CD4-positive, alpha-beta T cell treated with Interleukin-1 beta for 1 hour (primary cell): ENCODE results near the gene PGLYRP3.

Source experiments
- DNase-seq, 2 donors: peaks; one replicate each; pipeline ENCODE4 v3.0.0-alpha.2; 2020 to 2022

The PGLYRP3 gene

GRCh38 chr1:153259387-153259786, 53.4 kb downstream of the PGLYRP3 start, which contains the start of gene LORICRIN:
Gene LORICRIN, plus strand, starts transcription at chr1:153259687. Its CDS starts 1,263 bp downstream, at chr1:153260950.
- DNase-seq = no peak

GRCh38 chr1:153253693-153254092, 59.1 kb downstream of the PGLYRP3 start:
- no peak for DNase-seq

- no peak for DNase-seq
These were observed 59.7 kb downstream of the PGLYRP3 start for GRCh38 chr1:153253076-153253475.

- no peak for DNase-seq
These were observed 60.8 kb downstream of the PGLYRP3 start for GRCh38 chr1:153251988-153252387.

GRCh38 chr1:153251562-153251961, 61.2 kb downstream of the PGLYRP3 start:
- no peak for DNase-seq

- DNase-seq = no peak
These were observed 61.7 kb downstream of the PGLYRP3 start for GRCh38 chr1:153251087-153251486.

- DNase-seq = no peak
These were observed 62.6 kb downstream of the PGLYRP3 start for GRCh38 chr1:153250166-153250565.

GRCh38 chr1:153248176-153248879, 64.4 kb downstream of the PGLYRP3 start:
- no peak for DNase-seq
